Ramos (cell line): ENCODE data around the gene ZFHX3.

Experiments
- in situ Hi-C: fragments of 300-500 bp; cut with MboI; formaldehyde crosslinking; loops from one replicate; pipeline ENCODE4 v1.14.3; 2022; ENCODE audit warnings: low sequenced_read_pairs; ENCODE audit not compliant: unreplicated experiment

The ZFHX3 gene

DNA sequence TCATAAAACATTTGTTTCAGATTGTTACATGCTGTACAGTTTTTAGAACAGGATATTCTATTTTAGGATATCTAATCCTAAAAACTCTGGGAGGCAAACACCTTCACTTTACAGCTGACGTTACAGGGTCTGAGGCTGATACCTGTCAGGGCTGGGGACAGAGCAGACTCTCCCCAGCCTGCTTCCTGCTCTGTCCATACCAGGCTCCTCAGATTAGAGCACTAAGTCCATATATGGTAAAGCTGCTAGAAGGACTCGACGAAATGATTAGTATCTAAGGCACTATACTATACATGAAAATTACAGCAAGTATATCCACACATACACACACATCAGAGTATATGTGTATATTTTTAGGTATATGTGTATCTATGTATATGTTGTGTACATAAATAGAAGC, 125.2 kb downstream of the ZFHX3 start:
- in situ Hi-C loops = no loop called here

DNA sequence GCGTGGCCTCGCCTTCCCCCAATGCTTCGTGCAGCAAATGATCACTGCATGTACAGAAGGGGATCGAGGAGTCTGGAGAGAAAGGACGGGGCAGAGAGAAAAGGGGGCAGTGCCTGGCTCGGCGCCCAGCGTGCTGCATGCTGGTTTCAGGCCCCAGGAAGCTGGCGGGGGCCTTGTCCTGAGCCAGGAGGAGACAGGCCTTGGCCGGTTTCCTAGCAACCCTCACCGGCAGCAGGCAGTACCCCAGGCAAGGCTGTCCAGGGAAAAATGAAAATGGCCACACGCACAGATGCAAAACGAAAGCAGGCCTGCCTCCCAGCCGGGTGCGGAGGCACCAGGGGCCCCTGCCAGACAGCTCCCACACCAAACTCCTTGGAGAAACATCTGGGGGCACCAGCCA, 126.3 kb downstream of the ZFHX3 start:
- in situ Hi-C loops = no loop called here

GRCh38 chr16:72921106-72921505, 126.8 kb downstream of the ZFHX3 start:
- in situ Hi-C loops = no loop called here

DNA sequence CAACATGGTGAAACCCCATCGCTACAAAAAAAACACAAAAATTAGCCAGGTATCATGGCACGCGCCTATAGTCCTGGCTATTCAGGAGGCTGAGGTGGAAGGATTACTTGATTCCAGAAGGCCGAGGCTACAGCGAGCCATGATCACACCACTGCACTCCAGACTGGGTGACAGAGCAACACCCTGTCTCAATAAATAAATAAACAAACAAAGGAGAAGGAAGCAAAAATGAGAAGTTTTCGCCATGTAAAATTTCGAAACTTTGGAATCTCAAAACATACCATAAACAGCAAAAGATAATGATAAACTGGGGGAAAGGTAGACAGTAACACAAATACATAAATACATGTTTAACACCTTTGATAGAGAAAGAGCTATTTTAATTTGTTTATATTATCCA, 130.9 kb downstream of the ZFHX3 start:
- in situ Hi-C loops = no loop called here

- in situ Hi-C loops = no loop called here
These were observed 132.6 kb downstream of the ZFHX3 start for GRCh38 chr16:72915331-72915730.

- in situ Hi-C loops = no loop called here
These were observed 134.4 kb downstream of the ZFHX3 start for GRCh38 chr16:72913551-72913950.

GRCh38 chr16:72911971-72912370, 136.0 kb downstream of the ZFHX3 start:
- in situ Hi-C loops = no loop called here

DNA sequence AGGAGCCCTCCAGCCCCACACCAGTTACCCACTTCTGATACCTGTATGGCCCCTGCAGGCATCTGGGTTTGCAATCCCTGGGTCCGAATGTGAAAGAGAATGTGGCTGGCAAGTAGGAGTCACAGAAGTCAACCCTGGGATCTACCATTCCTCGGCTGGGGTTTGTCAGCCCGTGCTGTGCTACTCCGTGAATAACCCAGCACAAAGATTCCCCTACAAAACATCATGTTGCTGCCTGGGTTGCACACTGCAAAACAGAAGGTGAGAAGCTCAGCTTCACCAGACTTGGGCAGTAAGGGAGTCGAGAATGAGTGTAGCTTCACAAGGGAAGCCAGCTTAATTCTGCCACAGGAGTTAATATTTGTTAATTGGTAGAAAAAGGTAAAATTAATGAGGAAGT, 137.1 kb downstream of the ZFHX3 start:
- in situ Hi-C loops = no loop called here

- in situ Hi-C loops = no loop called here
These were observed 137.5 kb downstream of the ZFHX3 start for GRCh38 chr16:72910381-72910780.

- in situ Hi-C loops = no loop called here
These were observed 138.7 kb downstream of the ZFHX3 start for GRCh38 chr16:72909196-72909595.

GRCh38 chr16:72908362-72909167, 139.4 kb downstream of the ZFHX3 start:
- in situ Hi-C loops = no loop called here

DNA sequence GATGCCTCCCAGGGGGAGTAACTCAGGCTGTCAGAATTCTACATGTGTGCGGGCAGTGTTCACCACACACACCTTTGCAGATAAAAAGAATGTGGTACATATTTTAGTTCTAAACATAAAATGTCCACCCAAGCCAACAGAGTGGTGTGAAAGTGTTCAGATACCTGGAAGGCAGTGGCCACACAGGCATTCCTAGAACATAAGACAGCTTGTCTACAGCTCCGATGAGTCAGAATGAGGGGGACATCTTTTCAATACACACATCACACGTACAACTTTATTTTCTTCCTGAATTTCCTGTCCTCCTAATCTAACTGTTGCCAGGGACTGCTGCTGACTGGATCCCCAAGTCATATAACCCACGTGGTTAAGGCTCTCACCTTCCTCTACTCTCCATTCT, 142.3 kb downstream of the ZFHX3 start:
- in situ Hi-C loops = no loop called here

GRCh38 chr16:72903176-72903575, 144.8 kb downstream of the ZFHX3 start:
- in situ Hi-C loops = no loop called here

DNA sequence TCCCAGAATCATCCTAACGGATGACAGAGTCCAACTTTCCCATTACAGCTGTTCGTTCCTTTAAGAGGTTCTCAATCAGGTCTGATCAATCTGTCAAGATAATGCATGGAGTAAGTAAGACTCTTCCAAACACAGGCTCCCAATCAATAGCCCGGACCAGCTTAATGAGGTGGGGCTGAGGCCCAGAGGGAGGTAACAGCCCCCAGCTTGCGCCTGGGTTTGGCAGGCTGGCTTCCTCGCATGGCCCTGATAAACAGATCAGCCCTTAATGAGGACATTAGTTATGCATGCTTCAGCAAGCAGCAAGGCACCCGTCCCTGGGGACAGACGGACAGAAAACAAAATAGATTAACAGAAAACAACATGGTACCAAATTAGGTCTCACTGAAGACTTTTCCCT, 145.7 kb downstream of the ZFHX3 start:
- in situ Hi-C loops = no loop called here

DNA sequence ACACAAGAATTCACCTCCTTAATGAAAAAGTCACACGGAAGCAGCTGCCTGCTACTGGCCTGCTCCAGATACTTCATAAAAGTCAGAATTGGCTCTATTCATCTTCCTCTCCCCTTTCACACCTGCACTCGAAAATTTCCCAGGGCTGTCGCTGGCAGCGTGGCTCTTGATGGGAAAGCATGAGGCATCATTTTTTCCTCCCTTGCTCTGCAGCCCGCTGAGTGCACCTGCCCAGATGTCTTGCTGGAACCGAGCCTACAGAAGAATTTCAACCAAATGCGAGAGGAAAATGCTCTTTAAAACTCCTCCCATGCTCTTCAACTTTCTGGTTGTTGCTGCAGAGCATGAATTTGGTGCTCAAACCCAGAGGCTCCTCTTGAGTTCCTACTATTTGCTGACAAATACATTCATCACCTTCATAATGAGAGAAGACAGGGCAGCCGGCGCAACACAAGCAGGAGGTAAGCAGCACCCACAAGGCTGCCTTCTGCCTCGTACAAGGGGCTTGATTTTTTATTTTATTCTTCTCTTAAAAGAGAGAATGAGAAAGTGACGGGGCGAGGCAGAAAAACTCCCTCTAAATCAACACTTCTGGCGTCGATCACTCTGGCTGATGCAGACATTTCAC, 146.8 kb downstream of the ZFHX3 start:
- in situ Hi-C loops = no loop called here

DNA sequence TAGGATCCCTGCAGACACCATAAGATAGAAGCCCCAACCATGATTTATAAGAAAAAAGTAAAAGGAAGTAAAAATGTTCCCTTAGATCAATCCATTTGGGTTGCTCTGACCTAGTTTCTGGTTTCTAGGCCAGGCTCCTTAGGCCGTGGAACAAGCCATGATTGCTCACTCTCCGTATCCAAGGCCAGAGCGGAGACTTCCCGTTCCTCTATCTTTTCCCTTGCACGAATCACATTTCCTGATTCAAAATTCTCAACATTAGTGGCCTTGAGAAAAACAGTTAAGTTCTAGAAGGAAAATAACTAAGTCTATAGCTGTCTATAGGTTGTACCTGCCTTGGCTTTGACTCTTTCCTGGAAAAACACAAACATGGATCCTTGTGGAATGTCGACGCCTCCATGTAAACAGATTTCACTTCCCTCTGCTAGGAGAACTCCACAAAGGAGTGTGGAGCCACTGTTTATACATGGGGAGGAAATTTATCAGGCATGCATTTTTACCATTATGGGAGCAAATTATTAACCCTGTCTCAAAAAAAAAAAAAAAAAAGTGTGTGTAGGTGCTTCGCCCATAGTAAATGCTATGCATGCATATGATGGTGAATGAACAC, 149.6 kb downstream of the ZFHX3 start:
- in situ Hi-C loops = no loop called here

GRCh38 chr16:72897707-72898106, 150.2 kb downstream of the ZFHX3 start:
- in situ Hi-C loops = no loop called here

DNA sequence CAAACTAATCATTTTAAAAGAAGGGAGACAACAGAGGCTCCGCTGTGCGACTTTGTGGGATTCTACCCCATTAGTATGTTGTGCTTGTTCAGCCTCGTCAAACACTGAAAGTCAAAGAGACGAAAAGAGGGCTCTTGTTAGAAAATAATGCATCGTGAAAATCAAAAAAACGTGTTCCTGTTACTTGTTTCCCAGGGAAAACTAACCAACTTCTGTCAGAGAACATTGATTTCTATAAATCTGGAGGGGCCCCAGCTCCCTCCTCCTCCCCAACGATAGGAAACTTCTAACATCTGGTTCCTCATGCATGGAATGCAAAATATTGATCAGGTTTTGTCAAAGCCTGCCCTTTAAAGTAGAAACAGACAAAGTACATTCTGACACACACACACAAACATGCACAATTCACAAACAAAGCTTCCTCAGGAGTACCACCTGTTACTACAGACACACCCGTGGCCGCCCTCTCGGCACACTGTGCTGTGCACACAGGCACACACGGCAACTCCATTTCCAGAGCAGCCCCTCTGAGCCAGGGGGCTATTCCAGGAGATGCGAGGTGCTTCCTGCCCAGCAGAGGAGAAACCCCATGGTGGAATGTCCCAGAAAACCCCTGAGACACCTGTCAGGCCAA, 151.3 kb downstream of the ZFHX3 start:
- in situ Hi-C loops = no loop called here

DNA sequence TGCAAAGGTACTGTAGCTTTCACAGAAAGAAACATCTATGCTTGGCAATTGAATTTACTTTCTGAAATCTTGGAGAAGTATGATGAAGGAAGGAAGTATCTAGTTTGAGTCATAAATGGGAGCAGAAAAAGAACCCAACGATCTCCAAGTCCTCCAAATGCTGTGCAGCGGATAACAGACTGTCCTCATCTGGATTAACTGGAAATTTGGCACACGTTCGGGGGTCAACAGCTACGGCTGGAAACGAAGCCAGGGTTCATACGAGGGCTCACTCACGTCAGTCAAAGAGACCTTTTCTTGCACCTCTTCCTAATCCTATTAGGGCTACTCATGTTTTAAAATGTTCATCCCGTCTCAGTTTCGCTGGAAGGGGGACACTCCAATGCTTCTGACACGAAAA, 152.0 kb downstream of the ZFHX3 start:
- in situ Hi-C loops = no loop called here

DNA sequence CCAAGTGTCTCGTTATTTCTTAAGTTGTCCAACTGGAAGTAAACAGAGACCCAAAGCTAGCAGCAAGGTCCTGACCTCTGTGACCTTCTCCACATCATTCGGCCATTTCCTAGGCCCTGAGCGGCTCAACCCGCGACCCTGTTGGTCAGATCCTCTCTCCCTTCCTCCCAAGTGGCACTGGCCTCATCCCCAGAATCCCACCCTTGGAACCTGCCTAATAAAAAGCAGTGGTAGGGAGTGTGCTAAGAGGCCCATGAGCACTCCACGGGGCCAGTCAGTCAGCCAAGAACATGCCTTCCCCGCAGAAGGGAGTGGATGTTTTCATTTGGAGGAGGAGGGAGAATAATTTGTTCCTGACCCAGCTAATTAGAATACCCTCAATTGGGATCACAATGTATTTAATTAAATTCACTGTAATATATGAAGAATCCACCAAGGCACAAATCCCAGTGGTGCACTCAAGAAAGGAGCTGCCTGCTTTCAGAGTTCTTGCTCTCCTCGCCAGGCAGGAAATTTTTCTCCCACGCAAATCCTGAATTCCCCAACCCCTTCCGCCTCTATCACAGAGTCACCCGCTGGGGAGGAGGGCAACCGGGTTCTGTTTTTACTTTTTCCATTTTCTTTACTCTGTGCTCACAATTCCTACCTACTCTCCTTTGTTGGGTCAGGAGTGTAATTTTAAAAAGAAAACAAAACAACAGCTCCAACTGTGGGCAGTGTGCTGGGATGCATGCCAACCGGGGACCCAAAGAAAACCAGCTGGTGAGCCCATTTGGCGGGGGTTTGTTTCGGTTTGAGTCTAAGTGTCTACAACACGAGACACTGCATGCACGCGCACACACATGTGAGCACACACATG, 153.4 kb downstream of the ZFHX3 start:
- in situ Hi-C loops = no loop called here
